Naive thymus-derived CD4-positive, alpha-beta T cell (primary cell): Measurements from ENCODE around the gene NPAS3. TPM values are rescaled to one million over a fixed set of nuclear protein-coding genes. Genes with fewer than 3 reads are reported as not detected.

Experiments used
- ATAC-seq: fragments of 150-1000 bp; cut with Tn5 transposase; 2 replicates; pipeline ENCODE4 v1.10.0; 2021; ENCODE audit warnings: mild to moderate bottlenecking, moderate library complexity
- CTCF ChIA-PET: fragments of 350-600 bp; sonication (Branson Sonifier 250); formaldehyde crosslinking; loops from one replicate; lab custom pipeline; 2021; ENCODE audit warnings: antibody characterized with exemption; lab: Charles Lee
- POLR2A ChIA-PET: fragments of 350-600 bp; sonication (Branson Sonifier 250); formaldehyde crosslinking; loops from one replicate; lab custom pipeline; 2021; ENCODE audit warnings: antibody characterized with exemption, inconsistent platforms; lab: Charles Lee
- DNase-seq, 9 donors: peaks; one replicate each; pipeline versions ENCODE4 v3.0.0 to v3.0.0-alpha.2; 2020 to 2022; ENCODE audit warnings: mixed read lengths in 1 of 9
- H3K27ac ChIP-seq: one replicate; pipeline ENCODE4 v1.7.0; 2013; ENCODE audit warnings: mild to moderate bottlenecking, low read depth, low read length, moderate library complexity
- H3K27me3 ChIP-seq, 2 donors: one replicate each; pipeline ENCODE4 v1.7.0; 2013; ENCODE audit warnings: low read length in 2 of 2, mild to moderate bottlenecking in 2 of 2, moderate library complexity in 2 of 2; ENCODE audit not compliant: control insufficient read depth in 2 of 2, insufficient read depth in 2 of 2
- H3K36me3 ChIP-seq, 3 experiments: 1 replicate in 2 of 3; 2 replicates in 1 of 3; pipeline ENCODE4 v1.7.0; 2013; ENCODE audit warnings: low read length in 3 of 3, mild to moderate bottlenecking in 3 of 3, moderate library complexity in 1 of 3; ENCODE audit not compliant: insufficient read depth in 3 of 3, control insufficient read depth in 2 of 3
- H3K4me1 ChIP-seq, 2 donors: one replicate each; pipeline ENCODE4 v1.7.0; 2013; ENCODE audit warnings: low read length in 2 of 2, mild to moderate bottlenecking in 2 of 2, moderate library complexity in 1 of 2; ENCODE audit not compliant: control insufficient read depth in 2 of 2, insufficient read depth in 2 of 2
- H3K4me3 ChIP-seq: 2 replicates; pipeline ENCODE4 v1.7.0; 2013; ENCODE audit warnings: mild to moderate bottlenecking, low read length
- H3K9me3 ChIP-seq, 3 experiments: 1 replicate in 2 of 3; 2 replicates in 1 of 3; pipeline ENCODE4 v1.7.0; 2013; ENCODE audit warnings: low read length in 3 of 3; ENCODE audit not compliant: control insufficient read depth in 2 of 3
- H3K27ac Mint-ChIP-seq, 9 donors: one replicate each; pipeline ENCODE4 v1.8.0; 2020 to 2022; ENCODE audit warnings: mixed read lengths in 9 of 9, mild to moderate bottlenecking in 8 of 9, moderate library complexity in 5 of 9, inconsistent platforms in 2 of 9
- H3K27me3 Mint-ChIP-seq, 5 donors: one replicate each; pipeline ENCODE4 v1.8.0; 2021 to 2022; ENCODE audit warnings: mixed read lengths in 5 of 5, mild to moderate bottlenecking in 1 of 5
- H3K36me3 Mint-ChIP-seq, 5 donors: one replicate each; pipeline ENCODE4 v1.8.0; 2020 to 2022; ENCODE audit warnings: mixed read lengths in 5 of 5, mild to moderate bottlenecking in 3 of 5, inconsistent platforms in 1 of 5
- H3K4me1 Mint-ChIP-seq, 7 donors: one replicate each; pipeline ENCODE4 v1.8.0; 2020 to 2022; ENCODE audit warnings: mixed read lengths in 7 of 7, mild to moderate bottlenecking in 3 of 7, inconsistent platforms in 1 of 7
- H3K4me3 Mint-ChIP-seq, 10 donors: one replicate each; pipeline ENCODE4 v1.8.0; 2020 to 2022; ENCODE audit warnings: mild to moderate bottlenecking in 10 of 10, mixed read lengths in 10 of 10, moderate library complexity in 6 of 10, inconsistent platforms in 2 of 10
- H3K9me3 Mint-ChIP-seq, 11 donors: one replicate each; pipeline ENCODE4 v1.8.0; 2020 to 2022; ENCODE audit warnings: mixed read lengths in 11 of 11, mild to moderate bottlenecking in 4 of 11, inconsistent platforms in 1 of 11, moderate library complexity in 1 of 11
- intact Hi-C, 2 donors: fragments of 100-400 bp; cut with micrococcal nuclease; formaldehyde crosslinking; loops; one replicate each; pipeline ENCODE4 v1.15.1; 2023
- polyA plus RNA-seq, 2 donors: library from polyadenylated mRNA; unstranded; fragments of 300-500 nt; fragmentation: Illumina TruSeq; gene quantifications; one replicate each; pipeline ENCODE4 v1.2.3, GENCODE V29; 2021
- total RNA-seq, 6 experiments: library from RNA in 5 of 6; stranded (reverse) in 5 of 6; gene quantifications; 1 replicate in 5 of 6; 2 replicates in 1 of 6; pipeline ENCODE4 v1.2.3 and lab custom pipeline; 2021 to 2026

Gene NPAS3
- total and polyA plus RNA-seq, 7 experiments from 2014 or later: not detected

DNA sequence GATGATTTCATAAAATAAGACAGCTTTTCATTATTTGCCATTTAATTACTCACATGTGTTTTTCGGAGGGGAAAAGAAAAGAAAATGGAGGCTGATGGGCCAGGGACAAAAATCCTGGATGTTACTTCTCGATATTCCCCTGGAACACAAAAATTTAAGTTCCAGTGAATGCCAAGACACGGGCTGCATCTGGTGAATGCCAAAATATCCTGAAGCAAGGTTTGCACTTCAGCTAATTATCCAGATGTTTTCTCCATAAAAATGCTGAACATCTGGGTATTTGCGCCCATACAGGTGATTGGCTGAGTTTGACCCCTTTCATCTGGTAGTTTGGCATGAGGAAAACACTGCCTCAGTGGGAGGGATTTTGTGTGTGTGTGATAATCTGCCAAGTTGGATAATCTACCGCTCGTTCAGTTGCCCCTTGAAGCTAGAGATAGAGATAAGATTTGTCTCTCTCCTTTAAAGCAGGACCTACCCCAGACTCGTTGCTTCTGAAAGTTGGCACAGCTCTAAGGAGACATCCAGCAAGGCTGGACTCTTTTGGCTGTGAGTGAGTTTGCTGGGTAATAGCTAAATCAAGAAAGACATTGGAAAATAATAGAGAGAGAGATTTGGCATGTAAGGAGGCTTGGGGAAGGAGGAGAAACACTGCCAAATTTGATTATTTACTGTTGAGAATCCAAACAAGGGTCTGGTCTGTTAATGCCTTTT lies 622.2 kb downstream of the NPAS3 start:
- ChIA-PET CTCF (no interaction called here), POLR2A (no interaction called here)
- no peaks in the 10 kb centered on the region for H3K36me3 ChIP-seq
- intact Hi-C loops: no loop called here
- Mint-ChIP-seq H3K36me3 (no peaks in the 10 kb centered on the region), H3K27me3 (peaks cover 0 to 7% (median 3%) of the 10 kb centered on the region in 5 donors), H3K4me1 (no peaks in the 10 kb centered on the region), H3K27ac (no peak overlapping the region), H3K4me3 (no peak overlapping the region), H3K9me3 (peaks cover 0 to 6% (median 0%) of the 10 kb centered on the region in 11 donors)
- H3K9me3 ChIP-seq: no peaks in the 10 kb centered on the region
- no peak for DNase-seq
- ATAC-seq: no peak
- H3K4me1 ChIP-seq: no peaks in the 10 kb centered on the region
- H3K27me3 ChIP-seq: no peaks in the 10 kb centered on the region
- H3K4me3 ChIP-seq: no peak overlapping the region
- H3K27ac ChIP-seq: no peak overlapping the region

DNA sequence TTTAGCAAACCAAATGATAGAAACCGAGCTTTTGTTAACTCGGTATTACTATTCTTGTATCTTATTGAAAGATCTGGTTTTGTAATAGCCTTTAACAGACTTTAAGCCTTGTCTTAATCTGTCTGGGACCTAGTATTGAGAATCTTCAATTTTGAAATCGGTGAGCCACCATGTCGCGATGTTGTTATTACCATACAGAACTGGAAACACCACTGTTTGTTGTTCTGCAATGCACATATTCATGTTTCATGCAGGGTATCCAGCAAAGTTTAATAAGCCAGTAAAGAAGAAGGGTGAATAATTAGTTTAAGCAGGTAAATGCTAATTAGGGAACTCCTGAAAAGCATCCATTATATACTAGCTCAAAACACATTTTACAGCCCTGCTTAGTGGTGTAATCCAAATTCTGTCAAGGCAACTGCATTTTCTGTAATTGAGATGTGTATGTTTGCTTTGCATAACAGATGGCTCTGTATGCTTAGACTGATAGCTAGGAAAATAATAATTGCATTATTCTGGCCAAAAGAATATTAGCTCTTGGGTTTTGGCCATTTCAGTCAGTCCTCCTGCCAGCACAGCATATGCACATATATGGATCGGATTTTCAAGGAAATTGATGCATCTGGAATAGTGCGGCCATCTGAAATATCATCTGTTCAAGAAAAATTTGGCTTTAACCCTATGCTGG lies 623.0 kb downstream of the NPAS3 start:
- Histone ChIP-seq H3K4me1 (no peaks in the 10 kb centered on the region), H3K9me3 (no peaks in the 10 kb centered on the region), H3K36me3 (no peaks in the 10 kb centered on the region), H3K27ac (no peak overlapping the region), H3K27me3 (no peaks in the 10 kb centered on the region), H3K4me3 (no peak overlapping the region)
- no peaks in the 10 kb centered on the region for H3K36me3 Mint-ChIP-seq
- ATAC-seq (no peak), DNase-seq (no peak)
- peaks cover 0 to 7% (median 0%) of the 10 kb centered on the region in 5 donors for H3K27me3 Mint-ChIP-seq
- no peaks in the 10 kb centered on the region for H3K4me1 Mint-ChIP-seq
- POLR2A ChIA-PET: no interaction called here
- CTCF ChIA-PET: no interaction called here
- no peak overlapping the region for H3K27ac Mint-ChIP-seq
- H3K9me3 Mint-ChIP-seq: peaks cover 0 to 3% (median 0%) of the 10 kb centered on the region in 11 donors
- no peak overlapping the region for H3K4me3 Mint-ChIP-seq
- intact Hi-C loops: no loop called here

DNA sequence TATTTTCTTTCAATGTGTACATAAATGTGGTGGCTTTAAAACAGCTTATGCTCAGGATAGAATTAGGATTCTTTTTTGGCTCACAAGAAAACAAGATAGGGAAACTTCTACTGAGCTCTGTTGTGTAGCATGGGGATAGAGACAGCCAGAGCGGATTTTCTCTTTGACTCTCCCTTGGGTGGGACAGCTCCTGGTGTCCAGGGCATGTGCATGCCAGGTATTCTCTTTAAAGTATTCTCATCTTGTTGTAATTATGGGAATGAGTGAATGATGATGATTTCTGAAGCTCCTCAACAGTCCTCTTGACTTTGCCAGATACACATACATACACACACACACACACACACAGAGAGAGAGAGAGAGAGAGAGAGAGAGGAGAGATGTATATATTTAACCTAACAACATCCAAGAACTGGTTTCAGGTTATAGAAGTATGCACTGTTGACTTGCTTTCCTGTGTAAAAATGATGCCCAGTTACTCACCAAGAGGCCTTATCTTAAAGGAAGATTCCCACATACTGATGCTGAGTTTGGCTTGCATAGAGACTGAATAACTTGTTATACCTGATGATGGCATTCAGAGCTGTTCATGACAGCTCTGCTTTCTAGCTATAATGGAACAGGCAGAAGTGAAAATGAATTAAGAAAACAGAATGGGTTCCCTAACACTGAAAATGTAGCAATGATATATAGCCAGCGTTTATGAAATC lies 624.7 kb downstream of the NPAS3 start:
- no peak overlapping the region for H3K4me3 Mint-ChIP-seq
- Histone ChIP-seq H3K36me3 (no peaks in the 10 kb centered on the region), H3K27me3 (no peaks in the 10 kb centered on the region), H3K4me3 (no peak overlapping the region), H3K27ac (no peak overlapping the region), H3K9me3 (no peaks in the 10 kb centered on the region), H3K4me1 (no peaks in the 10 kb centered on the region)
- DNase-seq (no peak), ATAC-seq (no peak)
- ChIA-PET CTCF (no interaction called here), POLR2A (no interaction called here)
- no peak overlapping the region for H3K27ac Mint-ChIP-seq
- intact Hi-C loops: no loop called here
- H3K36me3 Mint-ChIP-seq: no peaks in the 10 kb centered on the region
- H3K4me1 Mint-ChIP-seq: no peaks in the 10 kb centered on the region
- H3K9me3 Mint-ChIP-seq: peaks cover 0 to 1% (median 0%) of the 10 kb centered on the region in 11 donors
- H3K27me3 Mint-ChIP-seq: peaks cover 0 to 7% (median 0%) of the 10 kb centered on the region in 5 donors

DNA sequence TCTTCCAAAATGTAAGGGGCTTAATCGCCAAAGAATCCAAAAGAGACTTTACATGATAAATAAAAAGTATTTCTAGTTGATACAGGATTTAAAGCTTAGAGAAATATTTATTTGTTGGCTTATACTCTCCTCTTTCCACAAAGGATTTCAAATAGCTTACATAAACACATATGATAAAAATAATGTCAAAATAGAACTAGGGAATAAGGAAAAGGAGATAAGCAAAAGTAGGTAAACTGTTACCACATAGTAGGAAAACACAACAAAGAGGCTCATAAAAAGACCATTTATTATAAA lies 625.2 kb downstream of the NPAS3 start:
- no peaks in the 10 kb centered on the region for H3K9me3 Mint-ChIP-seq
- no peak overlapping the region for H3K4me3 ChIP-seq
- H3K36me3 ChIP-seq: no peaks in the 10 kb centered on the region
- ChIA-PET POLR2A (no interaction called here), CTCF (no interaction called here)
- H3K27ac ChIP-seq: no peak overlapping the region
- H3K27me3 ChIP-seq: no peaks in the 10 kb centered on the region
- H3K4me1 ChIP-seq: no peaks in the 10 kb centered on the region
- H3K4me3 Mint-ChIP-seq: no peak overlapping the region
- no peak for DNase-seq
- no peaks in the 10 kb centered on the region for H3K4me1 Mint-ChIP-seq
- intact Hi-C loops: no loop called here
- no peaks in the 10 kb centered on the region for H3K36me3 Mint-ChIP-seq
- no peaks in the 10 kb centered on the region for H3K9me3 ChIP-seq
- no peak for ATAC-seq
- no peak overlapping the region for H3K27ac Mint-ChIP-seq
- H3K27me3 Mint-ChIP-seq: peaks cover 0 to 7% (median 0%) of the 10 kb centered on the region in 5 donors

DNA sequence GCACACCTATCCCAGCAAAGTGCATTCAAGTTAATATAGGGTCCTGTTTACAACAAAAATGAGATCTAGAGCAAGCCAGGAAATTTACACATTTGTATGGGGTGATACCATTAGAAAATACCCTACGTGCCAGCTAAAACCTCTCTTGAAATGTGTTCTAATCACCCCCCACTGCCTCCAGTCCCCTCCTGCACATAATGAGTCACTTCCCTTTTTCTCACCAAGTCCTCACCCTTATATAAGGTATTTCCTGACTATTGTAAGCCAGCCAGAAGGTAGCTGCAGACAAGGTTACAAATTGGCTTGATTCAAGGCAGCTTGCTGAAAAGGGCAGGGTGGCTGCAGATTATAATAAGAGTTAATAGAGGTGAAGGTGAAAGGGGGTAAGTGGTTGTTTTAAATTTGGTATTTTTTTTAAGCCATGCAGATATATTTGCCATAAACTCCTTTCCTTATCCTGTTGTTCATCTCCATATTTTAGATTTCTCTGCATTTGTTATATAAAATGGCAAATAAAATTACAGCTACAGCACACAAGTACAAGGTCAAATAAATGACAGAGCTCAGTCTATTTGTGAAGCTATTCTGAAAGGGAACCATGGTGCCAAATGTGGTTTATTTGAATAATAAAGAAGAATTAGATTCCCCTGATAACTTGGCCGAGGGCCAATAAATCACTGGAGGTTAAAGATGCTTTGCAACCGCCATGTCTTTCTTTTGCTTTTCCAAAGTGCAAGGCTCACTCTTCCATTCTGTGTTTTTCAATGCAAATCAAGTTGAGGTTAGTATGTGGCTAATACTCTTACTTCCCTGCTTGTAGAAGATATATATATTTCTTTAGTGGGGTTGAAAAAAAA lies 626.3 kb downstream of the NPAS3 start:
- DNase-seq (no peak), ATAC-seq (no peak)
- Histone ChIP-seq H3K27me3 (no peaks in the 10 kb centered on the region), H3K9me3 (no peaks in the 10 kb centered on the region), H3K27ac (no peak overlapping the region), H3K4me3 (no peak overlapping the region), H3K4me1 (no peaks in the 10 kb centered on the region), H3K36me3 (no peaks in the 10 kb centered on the region)
- H3K4me1 Mint-ChIP-seq: no peaks in the 10 kb centered on the region
- POLR2A ChIA-PET: no interaction called here
- intact Hi-C loops: no loop called here
- no peak overlapping the region for H3K4me3 Mint-ChIP-seq
- peaks cover 0 to 7% (median 0%) of the 10 kb centered on the region in 5 donors for H3K27me3 Mint-ChIP-seq
- H3K36me3 Mint-ChIP-seq: no peaks in the 10 kb centered on the region
- CTCF ChIA-PET: no interaction called here
- H3K9me3 Mint-ChIP-seq: no peaks in the 10 kb centered on the region
- no peak overlapping the region for H3K27ac Mint-ChIP-seq

DNA sequence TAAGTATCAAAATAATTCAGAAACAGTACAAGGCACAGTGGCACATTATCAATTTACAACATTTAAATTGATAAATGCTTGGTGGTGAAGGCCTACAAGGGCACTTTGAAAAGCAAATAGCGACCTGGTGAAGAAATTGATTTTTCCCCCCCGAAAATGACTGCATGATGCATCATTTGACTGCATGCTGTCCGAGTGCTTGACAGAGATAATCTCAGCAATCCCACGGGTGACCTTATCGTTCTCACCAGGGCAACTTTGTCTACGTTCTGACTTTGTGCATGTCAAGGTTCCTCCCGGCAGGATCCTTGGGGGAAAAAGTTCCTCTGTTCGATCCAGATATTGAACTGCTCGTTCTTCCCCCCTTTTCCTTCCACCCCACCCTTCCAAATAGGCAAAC lies 627.4 kb downstream of the NPAS3 start:
- Mint-ChIP-seq H3K4me3 (no peak overlapping the region), H3K9me3 (no peaks in the 10 kb centered on the region), H3K27ac (no peak overlapping the region), H3K27me3 (peaks cover 0 to 7% (median 0%) of the 10 kb centered on the region in 5 donors), H3K4me1 (no peaks in the 10 kb centered on the region), H3K36me3 (no peaks in the 10 kb centered on the region)
- Histone ChIP-seq H3K36me3 (no peaks in the 10 kb centered on the region), H3K9me3 (no peaks in the 10 kb centered on the region), H3K4me1 (no peaks in the 10 kb centered on the region), H3K27me3 (no peaks in the 10 kb centered on the region), H3K4me3 (no peak overlapping the region), H3K27ac (no peak overlapping the region)
- ChIA-PET CTCF (no interaction called here), POLR2A (no interaction called here)
- DNase-seq: no peak
- intact Hi-C loops: no loop called here
- ATAC-seq: no peak
